Spleen (tissue), 11 donors: ENCODE data around the gene KLF3. TPM values are rescaled to one million over a fixed set of nuclear protein-coding genes. Genes with fewer than 3 reads are reported as not detected.

Source experiments
- DNase-seq: peaks from one replicate; pipeline ENCODE4 v3.0.0-alpha.2; 2020
- H3K27ac ChIP-seq, 8 donors: fragments of 200-600 bp; sonication (generic) in 7 of 8; 1 replicate in 4 of 8; 2 replicates in 4 of 8; pipeline versions ENCODE4 v1.5.0 to v1.8.0; 2016 to 2021; ENCODE audit warnings: inconsistent platforms in 4 of 8, mild to moderate bottlenecking in 4 of 8, moderate library complexity in 1 of 8
- H3K27me3 ChIP-seq, 7 donors: fragments of 200-600 bp; sonication (generic) in 6 of 7; replicated peaks in 1 of 7; 1 replicate in 4 of 7; 2 replicates in 3 of 7; pipeline versions ENCODE4 v1.5.0 to v1.8.0; 2016 to 2021; ENCODE audit warnings: inconsistent platforms in 3 of 7, mild to moderate bottlenecking in 1 of 7
- H3K36me3 ChIP-seq, 6 donors: fragments of 200-600 bp; sonication (generic) in 5 of 6; 1 replicate in 4 of 6; 2 replicates in 2 of 6; pipeline versions ENCODE4 v1.5.0 to v1.8.0; 2016 to 2021; ENCODE audit warnings: inconsistent platforms in 2 of 6
- H3K4me1 ChIP-seq, 6 donors: fragments of 200-600 bp; sonication (generic) in 5 of 6; 1 replicate in 3 of 6; 2 replicates in 3 of 6; pipeline versions ENCODE4 v1.5.0 to v1.8.0; 2016 to 2021; ENCODE audit warnings: inconsistent platforms in 3 of 6
- H3K4me3 ChIP-seq, 8 donors: fragments of 200-600 bp; sonication (generic) in 7 of 8; 1 replicate in 4 of 8; 2 replicates in 4 of 8; pipeline versions ENCODE4 v1.5.0 to v1.8.0; 2016 to 2021; ENCODE audit warnings: inconsistent platforms in 4 of 8, mild to moderate bottlenecking in 4 of 8, moderate library complexity in 2 of 8
- H3K9me3 ChIP-seq, 8 donors: fragments of 200-600 bp; sonication (generic) in 7 of 8; 1 replicate in 4 of 8; 2 replicates in 4 of 8; pipeline versions ENCODE4 v1.5.0 to v1.8.0; 2016 to 2021; ENCODE audit warnings: inconsistent platforms in 4 of 8
- POLR2A ChIP-seq, 3 donors: fragments of 450-650 bp; IDR thresholded peaks; one replicate each; pipeline ENCODE4 v1.5.1; 2017; ENCODE audit warnings: antibody characterized with exemption in 3 of 3, mild to moderate bottlenecking in 1 of 3
- POLR2AphosphoS5 ChIP-seq, 3 donors: sonication (generic); formaldehyde crosslinking; IDR thresholded peaks; one replicate each; pipeline ENCODE4 v1.5.1; 2017; ENCODE audit warnings: antibody characterized with exemption in 3 of 3
- WGBS, 5 donors: extraction: QIAGEN DNeasy Blood & Tissue Kit in 3 of 5; methylation state at CpG; one replicate each; pipeline versions ENCODE4 v1.1.5 to v1.1.7; 2013 to 2018; 5-methylcytosine and 5-hydroxymethylcytosine counted together
- intact Hi-C: fragments of 100-400 bp; cut with DNase I; formaldehyde crosslinking; loops from one replicate; pipeline ENCODE4 v1.15.0; 2023; ENCODE audit warnings: low total_unique reads
- polyA plus RNA-seq, 3 donors: library from polyadenylated mRNA; stranded (reverse); fragments of 200-250 nt; gene quantifications; one replicate each; pipeline ENCODE4 v1.2.1, GENCODE V29; 2013
- total RNA-seq, 7 donors: library from RNA; depleted of rRNA in 3 of 7; stranded (reverse); fragments of >200 nt in 3 of 7; fragmentation: NEBNext Ultra II Directional in 4 of 7; extraction: Animal tissue kit (Norgen Biotek cat#: 25700) in 4 of 7; gene quantifications; one replicate each; pipeline versions ENCODE4 v1.1.0 to v1.2.1, GENCODE V29; 2016 to 2021
- TF ChIP-seq, protein P1 (sequence below), 11 experiments: fragments of 200-600 bp in 7 of 11; fragments of 450-650 bp in 4 of 11; sonication (generic) in 4 of 11; IDR thresholded peaks in 8 of 11; conservative IDR thresholded peaks in 3 of 11; 1 replicate in 7 of 11; 2 replicates in 4 of 11; pipeline versions ENCODE4 v1.4.0 to v1.8.0; 2016 to 2021; ENCODE audit warnings: antibody characterized with exemption in 11 of 11, inconsistent platforms in 4 of 11, mild to moderate bottlenecking in 1 of 11
- donor health status: healthy with polysubstance abuse.
- donor health status: DM: no; HTN: no; CAD: no; lungs with moderate emphysema.
- donor health status: DM: no; HTN: no; CAD: no.
- donor health status: Bipolar disorder and iron deficiency.
- donor health status: healthy.
- donor health status: DM: no; HTN: no; CAD: no.
- donor health status: DM: yes; HTN: yes; CAD: no.

The KLF3 gene
- total and polyA plus RNA-seq, 10 donors: 8.0 to 87.5 (median 63.1) TPM

DNA sequence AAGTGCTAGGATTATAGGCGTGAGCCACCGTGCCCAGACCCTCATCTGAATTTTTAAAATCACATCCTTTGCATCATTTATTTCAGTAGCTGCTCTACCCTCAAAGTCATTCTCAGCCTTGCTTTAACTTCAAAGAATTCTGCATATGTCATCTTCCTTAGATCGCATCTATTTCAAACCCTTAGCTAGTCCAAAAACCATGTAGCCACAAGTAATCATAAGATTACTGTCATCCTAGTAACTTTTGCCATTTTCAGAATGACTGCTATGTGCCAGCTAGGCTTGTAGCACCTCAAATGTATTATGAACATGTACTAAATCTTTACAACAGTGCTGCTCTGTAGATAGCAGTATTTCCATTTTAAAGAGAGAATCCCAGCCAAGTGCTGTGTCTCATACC is 45.5 kb upstream of the KLF3 start:
- Histone ChIP-seq H3K36me3 (no peaks in the 10 kb centered on the region), H3K4me1 (peaks cover 0 to 24% (median 3%) of the 10 kb centered on the region in 6 donors), H3K27me3 (no peaks in the 10 kb centered on the region), H3K4me3 (no peak overlapping the region), H3K9me3 (no peaks in the 10 kb centered on the region), H3K27ac (no peak overlapping the region)
- intact Hi-C loops: no loop called here
- TF ChIP-seq POLR2AphosphoS5 (IDR thresholded peaks at IDR 0.05) (no peak), POLR2A (IDR thresholded peaks at IDR 0.05) (no peak)
- TF ChIP-seq, protein P1, sequence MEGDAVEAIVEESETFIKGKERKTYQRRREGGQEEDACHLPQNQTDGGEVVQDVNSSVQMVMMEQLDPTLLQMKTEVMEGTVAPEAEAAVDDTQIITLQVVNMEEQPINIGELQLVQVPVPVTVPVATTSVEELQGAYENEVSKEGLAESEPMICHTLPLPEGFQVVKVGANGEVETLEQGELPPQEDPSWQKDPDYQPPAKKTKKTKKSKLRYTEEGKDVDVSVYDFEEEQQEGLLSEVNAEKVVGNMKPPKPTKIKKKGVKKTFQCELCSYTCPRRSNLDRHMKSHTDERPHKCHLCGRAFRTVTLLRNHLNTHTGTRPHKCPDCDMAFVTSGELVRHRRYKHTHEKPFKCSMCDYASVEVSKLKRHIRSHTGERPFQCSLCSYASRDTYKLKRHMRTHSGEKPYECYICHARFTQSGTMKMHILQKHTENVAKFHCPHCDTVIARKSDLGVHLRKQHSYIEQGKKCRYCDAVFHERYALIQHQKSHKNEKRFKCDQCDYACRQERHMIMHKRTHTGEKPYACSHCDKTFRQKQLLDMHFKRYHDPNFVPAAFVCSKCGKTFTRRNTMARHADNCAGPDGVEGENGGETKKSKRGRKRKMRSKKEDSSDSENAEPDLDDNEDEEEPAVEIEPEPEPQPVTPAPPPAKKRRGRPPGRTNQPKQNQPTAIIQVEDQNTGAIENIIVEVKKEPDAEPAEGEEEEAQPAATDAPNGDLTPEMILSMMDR (IDR thresholded peaks at IDR 0.05 in 8 of 11, conservative IDR thresholded peaks at IDR 0.05 in 3 of 11): no peak
- WGBS, 5 donors: 77 to 88% (median 80%) methylated on average over 3 of the region's 3 CpGs
- no peak for DNase-seq

DNA sequence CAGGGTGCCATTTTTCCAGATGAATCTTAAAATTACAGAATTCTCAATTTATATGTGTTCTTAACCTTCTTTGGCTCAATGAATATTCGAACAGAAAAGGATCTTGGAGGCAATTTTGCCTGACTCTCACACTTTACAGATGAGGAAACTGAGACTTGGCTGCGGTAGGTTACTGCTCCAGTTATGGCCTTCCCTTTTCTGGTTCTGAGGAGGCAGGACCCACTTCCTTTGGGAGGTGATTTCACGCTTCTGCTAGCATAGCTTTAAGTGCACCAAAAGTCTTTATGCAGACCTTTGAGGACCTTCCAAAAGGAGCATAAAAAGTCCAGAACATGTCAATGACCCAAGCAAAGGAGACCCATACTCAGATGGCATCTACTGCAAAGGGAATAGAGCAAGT is 44.7 kb upstream of the KLF3 start:
- 60 to 90% (median 76%) methylated on average over 3 of the region's 3 CpGs for WGBS, 5 donors
- H3K36me3 ChIP-seq: no peaks in the 10 kb centered on the region
- peaks cover 0 to 24% (median 3%) of the 10 kb centered on the region in 6 donors for H3K4me1 ChIP-seq
- no peak overlapping the region for H3K4me3 ChIP-seq
- DNase-seq: no peak
- H3K27me3 ChIP-seq: no peaks in the 10 kb centered on the region
- H3K27ac ChIP-seq: no peak overlapping the region
- no peaks in the 10 kb centered on the region for H3K9me3 ChIP-seq
- intact Hi-C loops: no loop called here
- TF ChIP-seq, protein P1 (IDR thresholded peaks at IDR 0.05 in 8 of 11, conservative IDR thresholded peaks at IDR 0.05 in 3 of 11): no peak
- TF ChIP-seq POLR2AphosphoS5 (IDR thresholded peaks at IDR 0.05): no peak
- no peak for TF ChIP-seq POLR2A (IDR thresholded peaks at IDR 0.05)

DNA sequence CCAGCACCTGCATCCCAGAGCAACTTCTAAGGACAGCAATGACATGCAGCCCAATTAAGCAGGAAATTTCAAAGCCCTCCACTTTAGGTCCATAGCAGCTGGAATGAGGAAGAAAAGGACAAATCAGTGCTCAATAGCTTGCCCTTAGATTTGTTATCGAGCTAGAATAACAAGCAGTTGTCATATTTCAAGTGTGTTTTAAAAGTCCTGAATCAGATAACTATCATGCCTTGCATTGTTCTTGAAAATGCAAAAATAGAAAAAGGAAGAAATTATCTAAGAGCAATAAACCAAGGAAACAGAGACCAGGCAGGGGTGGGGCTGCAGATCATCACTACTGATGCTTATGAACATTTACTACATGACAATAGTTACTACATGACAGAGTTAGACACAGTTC is 43.9 kb upstream of the KLF3 start:
- intact Hi-C loops: no loop called here
- 41 to 72% (median 67%) methylated on average over 1 of the region's 1 CpG for WGBS, 5 donors
- Histone ChIP-seq H3K36me3 (no peaks in the 10 kb centered on the region), H3K27me3 (no peaks in the 10 kb centered on the region), H3K9me3 (no peaks in the 10 kb centered on the region), H3K27ac (no peak overlapping the region), H3K4me1 (peaks cover 0 to 24% (median 3%) of the 10 kb centered on the region in 6 donors), H3K4me3 (no peak overlapping the region)
- DNase-seq: no peak
- TF ChIP-seq POLR2A (IDR thresholded peaks at IDR 0.05): no peak
- TF ChIP-seq, protein P1 (IDR thresholded peaks at IDR 0.05 in 8 of 11, conservative IDR thresholded peaks at IDR 0.05 in 3 of 11): no peak
- TF ChIP-seq POLR2AphosphoS5 (IDR thresholded peaks at IDR 0.05): no peak

DNA sequence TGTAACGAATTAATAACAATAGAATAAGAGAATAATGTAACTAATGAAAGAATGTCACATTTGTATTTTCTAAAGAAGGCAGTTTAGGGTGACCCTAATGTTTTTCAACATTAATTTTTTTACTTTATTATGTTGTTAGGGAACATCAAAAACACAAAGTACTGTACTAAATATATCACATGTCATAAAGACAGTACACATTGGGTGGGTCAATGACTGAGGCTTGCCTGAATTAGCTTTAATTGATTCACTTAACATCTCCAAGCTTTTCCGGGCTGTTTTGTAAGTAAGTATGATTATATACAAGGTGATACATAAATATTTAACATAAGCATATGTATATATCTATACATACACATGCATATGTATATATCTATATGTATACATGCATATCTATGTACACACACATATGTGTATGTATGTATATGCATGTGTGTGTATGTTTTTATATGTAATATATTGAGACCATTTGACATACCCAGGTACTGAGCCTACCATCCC is 43.4 kb upstream of the KLF3 start:
- Histone ChIP-seq H3K36me3 (no peaks in the 10 kb centered on the region), H3K4me1 (peaks cover 0 to 24% (median 3%) of the 10 kb centered on the region in 6 donors), H3K4me3 (no peak overlapping the region), H3K27ac (peak overlapping the region in 4 of 8 donors; percentile 67 to 77 (median 70)), H3K9me3 (no peaks in the 10 kb centered on the region), H3K27me3 (no peaks in the 10 kb centered on the region)
- TF ChIP-seq POLR2A (IDR thresholded peaks at IDR 0.05) (no peak), POLR2AphosphoS5 (IDR thresholded peaks at IDR 0.05) (no peak)
- TF ChIP-seq, protein P1 (IDR thresholded peaks at IDR 0.05 in 8 of 11, conservative IDR thresholded peaks at IDR 0.05 in 3 of 11): no peak
- intact Hi-C loops: no loop called here
- no peak for DNase-seq
- 80 to 93% (median 90%) methylated on average over 2 of the region's 2 CpGs for WGBS, 5 donors
